ENCODE measurements around the gene CHST6. TPM values are rescaled to one million over a fixed set of nuclear protein-coding genes. Genes with fewer than 3 reads are reported as not detected.
A peak's percentile ranks its signal among the peaks of the same experiment; 100 is the strongest.

CHST6 gene
- total RNA-seq, 1 experiment from 2014 or later = 6.8 TPM

- Histone ChIP-seq H3K4me2 (no peak overlapping the region), H3F3A (ENCODE audit: insufficient read depth, low read depth) (peaks cover 13% of the 10 kb centered on the region; the same call in 1 of the 2 replicates), H3K27me3 (ENCODE audit: insufficient read depth, low read depth) (no peaks in the 10 kb centered on the region), H3K79me2 (ENCODE audit: low read depth) (no peaks in the 10 kb centered on the region), H3K9me2 (ENCODE audit: insufficient read depth) (no peaks in the 10 kb centered on the region), H2AFZ (no peak overlapping the region), H3K4me3 (no peak overlapping the region), H3K27ac (no peak overlapping the region), H4K20me1 (ENCODE audit: insufficient read depth) (no peaks in the 10 kb centered on the region), H3K4me1 (replicated peaks; ENCODE audit: insufficient read depth) (peaks cover 7% of the 10 kb centered on the region), H3K9me3 (ENCODE audit: insufficient read depth, low read depth) (no peaks in the 10 kb centered on the region), H3K36me3 (ENCODE audit: low read depth) (no peaks in the 10 kb centered on the region)
- no TSS peak for BruUV-seq (replicated peaks)
- ChIA-PET POLR2A (ENCODE audit: unreplicated experiment) (interaction anchor here (0.6 to 0.9 kb wide), 2 partner anchors 16 to 19 kb away, joined by 4 to 6 read pairs; no protein-coding TSS in a partner anchor), CTCF (interaction anchor here (0.6 to 0.7 kb wide), 2 partner anchors 12 to 20 kb away, joined by 3 to 4 read pairs; no protein-coding TSS in a partner anchor)
- TF ChIP-seq EZH2 (IDR thresholded peaks at IDR 0.05; ENCODE audit: low read depth) = no peak
- TF ChIP-seq, protein P1, sequence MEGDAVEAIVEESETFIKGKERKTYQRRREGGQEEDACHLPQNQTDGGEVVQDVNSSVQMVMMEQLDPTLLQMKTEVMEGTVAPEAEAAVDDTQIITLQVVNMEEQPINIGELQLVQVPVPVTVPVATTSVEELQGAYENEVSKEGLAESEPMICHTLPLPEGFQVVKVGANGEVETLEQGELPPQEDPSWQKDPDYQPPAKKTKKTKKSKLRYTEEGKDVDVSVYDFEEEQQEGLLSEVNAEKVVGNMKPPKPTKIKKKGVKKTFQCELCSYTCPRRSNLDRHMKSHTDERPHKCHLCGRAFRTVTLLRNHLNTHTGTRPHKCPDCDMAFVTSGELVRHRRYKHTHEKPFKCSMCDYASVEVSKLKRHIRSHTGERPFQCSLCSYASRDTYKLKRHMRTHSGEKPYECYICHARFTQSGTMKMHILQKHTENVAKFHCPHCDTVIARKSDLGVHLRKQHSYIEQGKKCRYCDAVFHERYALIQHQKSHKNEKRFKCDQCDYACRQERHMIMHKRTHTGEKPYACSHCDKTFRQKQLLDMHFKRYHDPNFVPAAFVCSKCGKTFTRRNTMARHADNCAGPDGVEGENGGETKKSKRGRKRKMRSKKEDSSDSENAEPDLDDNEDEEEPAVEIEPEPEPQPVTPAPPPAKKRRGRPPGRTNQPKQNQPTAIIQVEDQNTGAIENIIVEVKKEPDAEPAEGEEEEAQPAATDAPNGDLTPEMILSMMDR (conservative IDR thresholded peaks at IDR 0.05) = no peak
- intact Hi-C loops (cut with micrococcal nuclease; ENCODE audit: unreplicated experiment) = no loop called here
- no peak for DNase-seq
Measured at GRCh38 chr16:75497558-75497957, 2.3 kb upstream of the CHST6 start.

- Histone ChIP-seq H3K9me2 (ENCODE audit: insufficient read depth) (no peaks in the 10 kb centered on the region), H3K36me3 (ENCODE audit: low read depth) (no peaks in the 10 kb centered on the region), H3K27me3 (ENCODE audit: insufficient read depth, low read depth) (no peaks in the 10 kb centered on the region), H3K27ac (no peak overlapping the region), H3K4me1 (replicated peaks; ENCODE audit: insufficient read depth) (peaks cover 20% of the 10 kb centered on the region), H3K9me3 (ENCODE audit: insufficient read depth, low read depth) (no peaks in the 10 kb centered on the region), H3K79me2 (ENCODE audit: low read depth) (no peaks in the 10 kb centered on the region), H3K4me2 (peak overlapping the region; percentile 99), H2AFZ (peak overlapping the region; percentile 83), H4K20me1 (ENCODE audit: insufficient read depth) (no peaks in the 10 kb centered on the region), H3K4me3 (peak overlapping the region; percentile 63), H3F3A (ENCODE audit: insufficient read depth, low read depth) (peaks cover 25% of the 10 kb centered on the region; the same call in 1 of the 2 replicates)
- TF ChIP-seq EZH2 (IDR thresholded peaks at IDR 0.05; ENCODE audit: low read depth) = no peak
- TF ChIP-seq, protein P1 (conservative IDR thresholded peaks at IDR 0.05) = no peak
- no peak for DNase-seq
- CTCF ChIA-PET = interaction anchor here (0.5 to 1.1 kb wide), 2 partner anchors 10 to 21 kb away, joined by 3 to 4 read pairs; no protein-coding TSS in a partner anchor
- intact Hi-C loops (cut with micrococcal nuclease; ENCODE audit: unreplicated experiment) = no loop called here
- POLR2A ChIA-PET (ENCODE audit: unreplicated experiment) = no interaction called here
- BruUV-seq (replicated peaks) = no TSS peak
Measured at GRCh38 chr16:75494661-75495075, 573 bp downstream of the CHST6 start.

DNA sequence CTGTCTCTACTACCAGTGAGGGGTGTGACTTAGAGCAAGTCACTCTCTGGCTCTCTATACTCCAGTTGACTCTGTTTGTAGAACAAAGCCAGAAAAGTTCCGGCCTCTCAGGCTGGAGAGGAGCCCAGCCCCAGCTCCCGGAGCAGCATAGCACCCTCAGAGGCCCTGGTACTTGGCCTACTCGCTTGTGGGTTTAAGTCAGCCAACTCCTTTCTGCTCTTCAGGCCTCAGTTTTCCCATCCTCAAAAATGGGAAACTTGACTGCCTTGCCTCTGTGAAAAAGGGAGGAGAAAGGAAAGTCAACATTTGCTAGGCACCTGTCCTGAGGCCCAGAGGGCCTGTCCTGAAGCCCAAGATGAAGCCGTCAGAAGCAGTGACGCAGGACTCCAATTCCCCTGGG is 1.1 kb downstream of the CHST6 start:
- Histone ChIP-seq H3K9me2 (ENCODE audit: insufficient read depth) (no peaks in the 10 kb centered on the region), H3F3A (ENCODE audit: insufficient read depth, low read depth) (peaks cover 25% of the 10 kb centered on the region; the same call in 1 of the 2 replicates), H3K36me3 (ENCODE audit: low read depth) (no peaks in the 10 kb centered on the region), H3K27me3 (ENCODE audit: insufficient read depth, low read depth) (no peaks in the 10 kb centered on the region), H3K4me2 (peak overlapping the region; percentile 99), H3K9me3 (ENCODE audit: insufficient read depth, low read depth) (no peaks in the 10 kb centered on the region), H3K4me3 (peak overlapping the region; percentile 63; the same call in 1 of the 2 replicates), H4K20me1 (ENCODE audit: insufficient read depth) (no peaks in the 10 kb centered on the region), H3K4me1 (replicated peaks; ENCODE audit: insufficient read depth) (peaks cover 20% of the 10 kb centered on the region), H3K79me2 (ENCODE audit: low read depth) (no peaks in the 10 kb centered on the region), H3K27ac (no peak overlapping the region), H2AFZ (no peak overlapping the region)
- DNase-seq = no peak
- no TSS peak for BruUV-seq (replicated peaks)
- ChIA-PET CTCF (no interaction called here), POLR2A (ENCODE audit: unreplicated experiment) (no interaction called here)
- TF ChIP-seq, protein P1 (conservative IDR thresholded peaks at IDR 0.05) = no peak
- TF ChIP-seq EZH2 (IDR thresholded peaks at IDR 0.05; ENCODE audit: low read depth) = no peak
- intact Hi-C loops (cut with micrococcal nuclease; ENCODE audit: unreplicated experiment) = no loop called here

Data from PC-9 (cell line).